Fibroblast of lung (primary cell): ENCODE data around the gene PPIE. TPM values are rescaled to one million over a fixed set of nuclear protein-coding genes. Genes with fewer than 3 reads are reported as not detected.
"Not testable (repeated sequence)": the region's sequence is repeated elsewhere in the genome, so short reads cannot be mapped to it uniquely, and the experiment has no call there.

Source experiments
- DNase-seq, 2 donors: peaks; one replicate each; pipeline versions ENCODE4 v3.0.0 to v3.0.0-alpha.2; 2010; ENCODE audit warnings: low read depth in 2 of 2
- H2AFZ ChIP-seq: 2 replicates; pipeline ENCODE4 v1.5.1; 2012; ENCODE audit warnings: low read length, control low read depth, inconsistent platforms
- H3K27ac ChIP-seq: 2 replicates; pipeline ENCODE4 v1.5.1; 2011; ENCODE audit warnings: low read length, control low read depth; ENCODE audit not compliant: insufficient read depth
- H3K27me3 ChIP-seq: 2 replicates; pipeline ENCODE4 v1.5.1; 2011; ENCODE audit warnings: mild to moderate bottlenecking, low read length; ENCODE audit not compliant: control insufficient read depth, insufficient read depth
- H3K36me3 ChIP-seq: 2 replicates; pipeline ENCODE4 v1.5.1; 2011; ENCODE audit warnings: low read length; ENCODE audit not compliant: control insufficient read depth, insufficient read depth
- H3K4me1 ChIP-seq: 2 replicates; pipeline ENCODE4 v1.5.1; 2011; ENCODE audit warnings: low read length; ENCODE audit not compliant: control insufficient read depth, insufficient read depth; ENCODE audit errors: extremely low read depth
- H3K4me2 ChIP-seq: 2 replicates; pipeline ENCODE4 v1.5.1; 2011; ENCODE audit warnings: low read length, control low read depth; ENCODE audit not compliant: insufficient read depth; ENCODE audit errors: extremely low read depth
- H3K4me3 ChIP-seq, 4 experiments: fragments of 200-600 bp in 1 of 4; sonication (generic) in 1 of 4; replicated peaks in 1 of 4; 2 replicates each; pipeline ENCODE4 v1.5.1; 2011 to 2016; ENCODE audit warnings: low read length in 4 of 4, low read depth in 3 of 4, mild to moderate bottlenecking in 3 of 4, control low read depth in 2 of 4, inconsistent platforms in 1 of 4, mixed read lengths in 1 of 4; ENCODE audit not compliant: insufficient read depth in 1 of 4; ENCODE audit errors: control extremely low read depth in 1 of 4
- H3K79me2 ChIP-seq: 2 replicates; pipeline ENCODE4 v1.5.1; 2012; ENCODE audit warnings: mild to moderate bottlenecking, low read length, inconsistent platforms; ENCODE audit not compliant: control insufficient read depth, insufficient read depth
- H3K9ac ChIP-seq: 2 replicates; pipeline ENCODE4 v1.5.1; 2011; ENCODE audit warnings: mild to moderate bottlenecking, low read length, control low read depth; ENCODE audit not compliant: insufficient read depth
- H3K9me3 ChIP-seq: 2 replicates; pipeline ENCODE4 v1.5.1; 2012; ENCODE audit warnings: low read depth, low read length; ENCODE audit not compliant: control insufficient read depth, insufficient read depth
- H4K20me1 ChIP-seq: 2 replicates; pipeline ENCODE4 v1.5.1; 2011; ENCODE audit warnings: low read length; ENCODE audit not compliant: control insufficient read depth, insufficient read depth; ENCODE audit errors: extremely low read depth
- CTCF ChIP-seq, 2 donors: IDR thresholded peaks in 1 of 2; conservative IDR thresholded peaks in 1 of 2; 1 replicate in 1 of 2; 2 replicates in 1 of 2; pipeline ENCODE4 v1.5.1; 2011 to 2012; ENCODE audit warnings: low read length in 2 of 2, control low read depth in 1 of 2, inconsistent platforms in 1 of 2, low read depth in 1 of 2, mild to moderate bottlenecking in 1 of 2
- EZH2 ChIP-seq: IDR thresholded peaks from 2 replicates; pipeline ENCODE4 v1.5.1; 2012; ENCODE audit warnings: low read length, control low read depth, mild to moderate bottlenecking; ENCODE audit errors: missing control alignments
- polyA plus RNA-seq, 2 donors: library from polyadenylated mRNA; depleted of rRNA in 1 of 2; stranded (reverse) in 1 of 2; unstranded in 1 of 2; fragments of >200 nt; gene quantifications; 2 replicates each; pipeline ENCODE4 v1.2.1, GENCODE V29; 2011 to 2012; ENCODE audit warnings: missing spikeins in 1 of 2
- total RNA-seq: library from RNA; depleted of rRNA; stranded (reverse); fragments of >200 nt; gene quantifications from 2 replicates; pipeline ENCODE4 v1.2.1, GENCODE V29; 2014

PPIE gene
- total and polyA plus RNA-seq, 2 donors (not counting 1 experiment from before 2014, with no cell fraction given), result 38.8 to 58.8 TPM

DNA sequence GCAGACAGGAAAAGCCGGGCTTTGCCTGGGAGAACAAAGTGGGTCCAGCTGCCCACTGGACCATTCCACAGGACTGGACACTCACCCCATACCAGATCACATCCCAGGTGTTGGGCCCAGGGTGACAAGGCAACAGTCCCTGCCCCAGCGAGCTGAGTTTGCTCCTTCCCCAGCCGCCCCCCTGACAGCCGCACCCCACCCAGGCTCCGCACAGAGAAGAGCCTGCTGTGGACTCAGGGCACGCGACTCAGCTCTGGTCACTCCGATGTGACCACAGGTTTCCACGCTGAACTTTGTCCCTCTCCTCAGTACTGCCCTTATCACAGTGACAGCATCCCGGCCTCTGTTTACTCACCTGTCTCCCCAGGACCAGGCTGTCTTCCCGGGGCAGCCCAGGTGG, 48.8 kb downstream of the PPIE start:
- peaks cover 25% of the 10 kb centered on the region for H3K27me3 ChIP-seq
- H3K4me3 ChIP-seq, result no peak overlapping the region
- DNase-seq, result no peak
- H3K79me2 ChIP-seq, result no peaks in the 10 kb centered on the region
- TF ChIP-seq CTCF (conservative IDR thresholded peaks at IDR 0.05 in 1 of 2, IDR thresholded peaks at IDR 0.05 in 1 of 2; ENCODE audit: low read depth in 1 of 2, low read length in 2 of 2) (no peak), EZH2 (no peak)
- no peak overlapping the region for H3K27ac ChIP-seq
- H3K4me2 ChIP-seq, result no peak overlapping the region
- H3K36me3 ChIP-seq, result no peaks in the 10 kb centered on the region
- no peaks in the 10 kb centered on the region for H4K20me1 ChIP-seq
- no peaks in the 10 kb centered on the region for H3K9me3 ChIP-seq
- H3K9ac ChIP-seq, result no peak overlapping the region
- no peak overlapping the region for H2AFZ ChIP-seq
- no peaks in the 10 kb centered on the region for H3K4me1 ChIP-seq

DNA sequence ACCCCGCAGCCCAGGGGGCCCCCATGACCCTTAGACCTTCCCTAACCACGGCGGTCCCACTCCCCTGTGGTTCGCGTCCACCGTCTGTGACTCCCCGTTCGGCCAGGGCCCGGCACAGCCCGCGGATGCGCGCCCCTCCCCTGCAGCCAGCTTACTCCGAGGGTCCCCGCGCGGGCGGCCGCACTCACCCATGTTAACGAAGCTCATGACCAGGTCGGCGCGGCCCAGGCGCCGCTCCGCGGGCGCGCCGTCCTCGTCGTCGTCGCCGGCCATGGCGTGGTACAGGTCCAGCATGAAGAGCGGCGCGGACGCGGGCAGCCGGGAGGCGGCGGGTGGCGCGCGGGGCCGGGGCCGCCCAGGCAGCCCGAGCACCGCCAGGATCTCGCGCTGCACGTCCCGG, 49.3 kb downstream of the PPIE start:
- H4K20me1 ChIP-seq, H3K4me1 ChIP-seq, H2AFZ ChIP-seq, H3K27ac ChIP-seq, H3K4me3 ChIP-seq, H3K79me2 ChIP-seq, H3K9ac ChIP-seq, H3K9me3 ChIP-seq, DNase-seq, H3K4me2 ChIP-seq, H3K36me3 ChIP-seq: not testable (repeated sequence)
- peaks cover 28% of the 10 kb centered on the region for H3K27me3 ChIP-seq
- TF ChIP-seq EZH2, result peak; percentile 60

DNA sequence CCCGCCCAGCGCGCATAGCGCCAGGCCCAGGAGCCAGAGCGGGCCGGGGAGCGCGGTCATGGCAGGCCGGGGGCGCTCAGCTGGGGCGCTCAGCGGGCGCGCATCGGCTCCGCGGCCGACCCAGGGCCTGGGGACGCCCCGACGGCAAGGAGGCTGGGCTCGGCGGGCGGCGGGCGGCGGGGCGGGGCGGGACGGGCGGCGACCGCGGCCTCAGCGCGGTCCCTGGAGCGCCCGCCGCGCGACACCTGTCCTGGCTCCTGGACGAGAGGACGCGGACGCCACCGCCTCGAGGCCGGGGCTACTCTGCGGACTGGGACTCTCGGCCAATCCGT, 49.7 kb downstream of the PPIE start:
- Histone ChIP-seq H4K20me1 (no peaks in the 10 kb centered on the region), H3K4me3 (no peak overlapping the region), H3K27me3 (peaks cover 28% of the 10 kb centered on the region), H3K27ac (no peak overlapping the region), H3K4me2 (no peak overlapping the region), H3K9ac (no peak overlapping the region), H3K4me1 (no peaks in the 10 kb centered on the region), H3K9me3 (no peaks in the 10 kb centered on the region), H2AFZ (no peak overlapping the region), H3K36me3 (no peaks in the 10 kb centered on the region), H3K79me2 (no peaks in the 10 kb centered on the region)
- no peak for DNase-seq
- TF ChIP-seq EZH2, result peak; percentile 72
- no peak for TF ChIP-seq CTCF (conservative IDR thresholded peaks at IDR 0.05 in 1 of 2, IDR thresholded peaks at IDR 0.05 in 1 of 2; ENCODE audit: low read depth in 1 of 2, low read length in 2 of 2)
